ENCODE results near the gene GPX6.

DNA sequence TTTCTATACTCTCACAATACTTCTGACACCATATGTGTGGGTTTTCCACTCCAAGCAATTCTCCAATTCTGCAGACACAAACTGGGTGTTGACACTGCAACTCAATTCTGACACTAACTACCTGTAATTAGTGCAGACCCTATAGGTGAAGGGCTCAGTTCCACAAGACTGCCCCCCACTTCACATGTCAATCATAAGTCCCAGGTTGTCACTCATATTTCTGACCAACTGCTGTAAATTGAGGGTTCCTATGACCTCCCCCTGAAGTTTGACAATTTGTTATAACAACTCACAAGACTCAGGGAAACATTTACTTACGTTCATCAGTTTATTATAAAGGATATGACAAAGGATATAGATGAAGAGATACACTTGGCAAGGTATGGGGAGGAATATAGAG lies 18.3 kb downstream of the GPX6 start:
- TF ChIP-seq SIN3A (IDR thresholded peaks at IDR 0.05; ENCODE audit: borderline replicate concordance, insufficient read depth, low read length): no peak
- TF ChIP-seq FOXP2 (optimal IDR thresholded peaks at IDR 0.05; ENCODE audit: borderline replicate concordance, extremely low read depth, extremely low read length, insufficient read depth): no peak
